ENCODE results near the gene PALM2AKAP2.

Gene PALM2AKAP2

GRCh38 chr9:109805050-109805449 lies 25.1 kb downstream of the PALM2AKAP2 start:
- TF ChIP-seq GATA2 (IDR thresholded peaks at IDR 0.05; ENCODE audit: low read depth, low read length) (no peak), GATA3 (IDR thresholded peaks at IDR 0.05; ENCODE audit: low read depth, low read length) (no peak)

GRCh38 chr9:109806506-109807115 lies 26.6 kb downstream of the PALM2AKAP2 start:
- TF ChIP-seq GATA2 (IDR thresholded peaks at IDR 0.05; ENCODE audit: low read depth, low read length) (no peak), GATA3 (IDR thresholded peaks at IDR 0.05; ENCODE audit: low read depth, low read length) (no peak)

GRCh38 chr9:109811876-109812275 lies 31.9 kb downstream of the PALM2AKAP2 start:
- TF ChIP-seq GATA3 (IDR thresholded peaks at IDR 0.05; ENCODE audit: low read depth, low read length) (no peak), GATA2 (IDR thresholded peaks at IDR 0.05; ENCODE audit: low read depth, low read length) (no peak)

- TF ChIP-seq GATA3 (IDR thresholded peaks at IDR 0.05; ENCODE audit: low read depth, low read length) (no peak), GATA2 (IDR thresholded peaks at IDR 0.05; ENCODE audit: low read depth, low read length) (no peak)
Measured at GRCh38 chr9:109812331-109812730, 32.3 kb downstream of the PALM2AKAP2 start.

GRCh38 chr9:109812818-109813281 lies 32.9 kb downstream of the PALM2AKAP2 start:
- no peak for TF ChIP-seq GATA3 (IDR thresholded peaks at IDR 0.05; ENCODE audit: low read depth, low read length)
- peak; percentile 63; the same call in 1 of the 2 replicates for TF ChIP-seq GATA2 (IDR thresholded peaks at IDR 0.05; ENCODE audit: low read depth, low read length)

- TF ChIP-seq GATA2 (IDR thresholded peaks at IDR 0.05; ENCODE audit: low read depth, low read length) (no peak), GATA3 (IDR thresholded peaks at IDR 0.05; ENCODE audit: low read depth, low read length) (no peak)
Measured at GRCh38 chr9:109813303-109813702, 33.3 kb downstream of the PALM2AKAP2 start.

GRCh38 chr9:109813829-109814228 lies 33.8 kb downstream of the PALM2AKAP2 start:
- TF ChIP-seq GATA3 (IDR thresholded peaks at IDR 0.05; ENCODE audit: low read depth, low read length) (no peak), GATA2 (IDR thresholded peaks at IDR 0.05; ENCODE audit: low read depth, low read length) (no peak)

GRCh38 chr9:109815366-109815947 lies 35.5 kb downstream of the PALM2AKAP2 start:
- TF ChIP-seq GATA2 (IDR thresholded peaks at IDR 0.05; ENCODE audit: low read depth, low read length) (no peak), GATA3 (IDR thresholded peaks at IDR 0.05; ENCODE audit: low read depth, low read length) (no peak)

GRCh38 chr9:109816490-109816889 lies 36.5 kb downstream of the PALM2AKAP2 start:
- TF ChIP-seq GATA2 (IDR thresholded peaks at IDR 0.05; ENCODE audit: low read depth, low read length) (no peak), GATA3 (IDR thresholded peaks at IDR 0.05; ENCODE audit: low read depth, low read length) (no peak)

GRCh38 chr9:109817146-109817845 lies 37.3 kb downstream of the PALM2AKAP2 start:
- TF ChIP-seq GATA3 (IDR thresholded peaks at IDR 0.05; ENCODE audit: low read depth, low read length) (no peak), GATA2 (IDR thresholded peaks at IDR 0.05; ENCODE audit: low read depth, low read length) (no peak)

- TF ChIP-seq GATA2 (IDR thresholded peaks at IDR 0.05; ENCODE audit: low read depth, low read length) (no peak), GATA3 (IDR thresholded peaks at IDR 0.05; ENCODE audit: low read depth, low read length) (no peak)
Measured at GRCh38 chr9:109817846-109818472, 38.0 kb downstream of the PALM2AKAP2 start.

- no peak for TF ChIP-seq GATA3 (IDR thresholded peaks at IDR 0.05; ENCODE audit: low read depth, low read length)
- TF ChIP-seq GATA2 (IDR thresholded peaks at IDR 0.05; ENCODE audit: low read depth, low read length) = no peak
Measured at GRCh38 chr9:109821711-109822110, 41.7 kb downstream of the PALM2AKAP2 start.

- no peak for TF ChIP-seq GATA2 (IDR thresholded peaks at IDR 0.05; ENCODE audit: low read depth, low read length)
- TF ChIP-seq GATA3 (IDR thresholded peaks at IDR 0.05; ENCODE audit: low read depth, low read length) = no peak
Measured at GRCh38 chr9:109826559-109826958, 46.6 kb downstream of the PALM2AKAP2 start.

GRCh38 chr9:109828254-109828653 lies 48.3 kb downstream of the PALM2AKAP2 start:
- TF ChIP-seq GATA2 (IDR thresholded peaks at IDR 0.05; ENCODE audit: low read depth, low read length) (no peak), GATA3 (IDR thresholded peaks at IDR 0.05; ENCODE audit: low read depth, low read length) (no peak)

Data from SH-SY5Y (cell line).